ENCODE results near the gene COQ8B. TPM values are rescaled to one million over a fixed set of nuclear protein-coding genes. Genes with fewer than 3 reads are reported as not detected.

Gene COQ8B
- total RNA-seq, 2 donors from 2014 or later, result 61.2 to 64.4 TPM

- DNase-seq (ENCODE audit: low spot score), result no peak
- intact Hi-C loops (cut with DNase I), result no loop called here
- no peak for TF ChIP-seq CTCF (IDR thresholded peaks at IDR 0.05)
- TF ChIP-seq POLR2AphosphoS5 (IDR thresholded peaks at IDR 0.05), result no peak
- no peak for TF ChIP-seq POLR2A (IDR thresholded peaks at IDR 0.05)
- WGBS, result 80% methylated on average over 21 of the region's 22 CpGs
- H3K4me3 ChIP-seq, result no peak overlapping the region
- no peaks in the 10 kb centered on the region for H3K27me3 ChIP-seq (replicated peaks; ENCODE audit: insufficient read depth)
- H3K27ac ChIP-seq, result no peak overlapping the region
- H3K9me3 ChIP-seq, result no peaks in the 10 kb centered on the region
- H3K4me1 ChIP-seq (replicated peaks), result no peaks in the 10 kb centered on the region
- H3K36me3 ChIP-seq, result peaks cover 7 to 26% of the 10 kb centered on the region in 2 donors
Observed at GRCh38 chr19:40739030-40739839, 22.5 kb upstream of the COQ8B start.

GRCh38 chr19:40737102-40737644 is 20.5 kb upstream of the COQ8B start:
- 87% methylated on average over 9 of the region's 9 CpGs for WGBS
- H3K36me3 ChIP-seq, result peaks cover 8 to 42% of the 10 kb centered on the region in 2 donors
- intact Hi-C loops (cut with DNase I), result no loop called here
- H3K4me1 ChIP-seq (replicated peaks), result no peaks in the 10 kb centered on the region
- no peak overlapping the region for H3K4me3 ChIP-seq
- H3K27me3 ChIP-seq (replicated peaks; ENCODE audit: insufficient read depth), result no peaks in the 10 kb centered on the region
- TF ChIP-seq CTCF (IDR thresholded peaks at IDR 0.05), result no peak
- no peak for TF ChIP-seq POLR2A (IDR thresholded peaks at IDR 0.05)
- H3K27ac ChIP-seq, result no peak overlapping the region
- DNase-seq (ENCODE audit: low spot score), result no peak
- H3K9me3 ChIP-seq, result no peaks in the 10 kb centered on the region

GRCh38 chr19:40736661-40737060 is 20.0 kb upstream of the COQ8B start:
- 98% methylated on average over 9 of the region's 9 CpGs for WGBS
- DNase-seq (ENCODE audit: low spot score), result no peak
- H3K4me1 ChIP-seq (replicated peaks), result no peaks in the 10 kb centered on the region
- no peaks in the 10 kb centered on the region for H3K9me3 ChIP-seq
- no peaks in the 10 kb centered on the region for H3K27me3 ChIP-seq (replicated peaks; ENCODE audit: insufficient read depth)
- H3K27ac ChIP-seq, result no peak overlapping the region
- intact Hi-C loops (cut with DNase I), result no loop called here
- TF ChIP-seq POLR2A (IDR thresholded peaks at IDR 0.05), result no peak
- TF ChIP-seq POLR2AphosphoS5 (IDR thresholded peaks at IDR 0.05), result no peak
- no peak for TF ChIP-seq CTCF (IDR thresholded peaks at IDR 0.05)
- no peak overlapping the region for H3K4me3 ChIP-seq
- H3K36me3 ChIP-seq, result peaks cover 8 to 42% of the 10 kb centered on the region in 2 donors

- intact Hi-C loops (cut with DNase I), result no loop called here
- no peak for DNase-seq (ENCODE audit: low spot score)
- WGBS, result 89% methylated on average over 11 of the region's 11 CpGs
Observed at GRCh38 chr19:40735013-40735771, 18.5 kb upstream of the COQ8B start.

More at GRCh38 chr19:40735013-40735771, 18.5 kb upstream of the COQ8B start:
- H3K36me3 ChIP-seq, result peaks cover 12 to 42% of the 10 kb centered on the region in 2 donors
- H3K4me3 ChIP-seq, result no peak overlapping the region
- H3K4me1 ChIP-seq (replicated peaks), result no peaks in the 10 kb centered on the region
- H3K9me3 ChIP-seq, result no peaks in the 10 kb centered on the region
- TF ChIP-seq CTCF (IDR thresholded peaks at IDR 0.05) (no peak), POLR2A (IDR thresholded peaks at IDR 0.05) (no peak), POLR2AphosphoS5 (IDR thresholded peaks at IDR 0.05) (no peak)
- H3K27ac ChIP-seq, result no peak overlapping the region
- no peaks in the 10 kb centered on the region for H3K27me3 ChIP-seq (replicated peaks; ENCODE audit: insufficient read depth)
